NCI-H69 (cell line): ENCODE results near the gene GLI3.

Experiments used
- DNase-seq: peaks from one replicate; lab custom pipeline; 2025; lab: John Stamatoyannopoulos, UW

GLI3 gene

GRCh38 chr7:41971640-41972187 is 265.3 kb downstream of the GLI3 start:
- DNase-seq, result no peak

- DNase-seq, result no peak
Measured at GRCh38 chr7:41970941-41971340, 266.1 kb downstream of the GLI3 start.

- DNase-seq, result no peak
Measured at GRCh38 chr7:41969561-41970105, 267.4 kb downstream of the GLI3 start.

GRCh38 chr7:41967156-41967555 is 269.9 kb downstream of the GLI3 start:
- DNase-seq, result no peak

GRCh38 chr7:41965951-41966505 is 271.0 kb downstream of the GLI3 start:
- no peak for DNase-seq

GRCh38 chr7:41964849-41965745 is 271.9 kb downstream of the GLI3 start:
- no peak for DNase-seq

- DNase-seq, result no peak
Measured at GRCh38 chr7:41964183-41964753, 272.7 kb downstream of the GLI3 start.

GRCh38 chr7:41956705-41957104 is 280.3 kb downstream of the GLI3 start:
- DNase-seq, result no peak

- peak; percentile 8 for DNase-seq
Measured at GRCh38 chr7:41955893-41956675, 280.9 kb downstream of the GLI3 start.

GRCh38 chr7:41955451-41955850 is 281.6 kb downstream of the GLI3 start:
- DNase-seq, result no peak

- DNase-seq, result no peak
Measured at GRCh38 chr7:41954976-41955375, 282.0 kb downstream of the GLI3 start.

- DNase-seq, result no peak
Measured at GRCh38 chr7:41948503-41948902, 288.5 kb downstream of the GLI3 start.

- peak; percentile 58 for DNase-seq
Measured at GRCh38 chr7:41943094-41943577, 293.9 kb downstream of the GLI3 start.

- DNase-seq, result no peak
Measured at GRCh38 chr7:41942468-41943093, 294.4 kb downstream of the GLI3 start.

- DNase-seq, result peak; percentile 60
Measured at GRCh38 chr7:41940760-41941343, 296.2 kb downstream of the GLI3 start.

- no peak for DNase-seq
Measured at GRCh38 chr7:41938371-41938770, 298.6 kb downstream of the GLI3 start.

- DNase-seq, result no peak
Measured at GRCh38 chr7:41933427-41933826, 303.6 kb downstream of the GLI3 start.

GRCh38 chr7:41931263-41931646 is 305.8 kb downstream of the GLI3 start:
- no peak for DNase-seq

- DNase-seq, result no peak
Measured at GRCh38 chr7:41930538-41931262, 306.3 kb downstream of the GLI3 start.

- no peak for DNase-seq
Measured at GRCh38 chr7:41928781-41929180, 308.2 kb downstream of the GLI3 start.
